Parathyroid adenoma (tissue), 2 donors: ENCODE results near the gene TAGLN.

ENCODE experiments used
- H2AFZ ChIP-seq: fragments of 300-600 bp; sonication (generic); one replicate; pipeline ENCODE4 v1.7.0; 2017; ENCODE audit warnings: antibody characterized with exemption, mild to moderate bottlenecking
- H3K27ac ChIP-seq: fragments of 300-600 bp; sonication (generic); one replicate; pipeline ENCODE4 v1.7.0; 2017
- H3K27me3 ChIP-seq: fragments of 300-600 bp; sonication (generic); one replicate; pipeline ENCODE4 v1.7.0; 2017; ENCODE audit warnings: low read length; ENCODE audit not compliant: control insufficient read depth, insufficient read depth
- H3K36me3 ChIP-seq: fragments of 300-600 bp; sonication (generic); one replicate; pipeline ENCODE4 v1.7.0; 2017; ENCODE audit warnings: low read length; ENCODE audit not compliant: control insufficient read depth, insufficient read depth
- H3K4me1 ChIP-seq: fragments of 300-600 bp; sonication (generic); one replicate; pipeline ENCODE4 v1.7.0; 2017; ENCODE audit warnings: control low read depth
- H3K4me2 ChIP-seq: fragments of 300-600 bp; sonication (generic); one replicate; pipeline ENCODE4 v1.7.0; 2017; ENCODE audit warnings: low read length
- H3K4me3 ChIP-seq: fragments of 300-600 bp; sonication (generic); one replicate; pipeline ENCODE4 v1.7.0; 2017; ENCODE audit warnings: low read depth, low read length
- H3K79me2 ChIP-seq: fragments of 300-600 bp; sonication (generic); one replicate; pipeline ENCODE4 v1.7.0; 2017; ENCODE audit warnings: control low read depth
- H3K9ac ChIP-seq: fragments of 300-600 bp; sonication (generic); one replicate; pipeline ENCODE4 v1.7.0; 2017; ENCODE audit warnings: mild to moderate bottlenecking
- H3K9me3 ChIP-seq: fragments of 300-600 bp; sonication (generic); one replicate; pipeline ENCODE4 v1.7.0; 2017; ENCODE audit warnings: low read length; ENCODE audit not compliant: control insufficient read depth
- TF ChIP-seq, protein P1 (sequence below): fragments of 300-600 bp; sonication (generic); IDR thresholded peaks from one replicate; pipeline ENCODE4 v1.7.0; 2017; ENCODE audit warnings: antibody characterized with exemption, mild to moderate bottlenecking
- donor health status: primary hyperparathyroidism.

The TAGLN gene

DNA sequence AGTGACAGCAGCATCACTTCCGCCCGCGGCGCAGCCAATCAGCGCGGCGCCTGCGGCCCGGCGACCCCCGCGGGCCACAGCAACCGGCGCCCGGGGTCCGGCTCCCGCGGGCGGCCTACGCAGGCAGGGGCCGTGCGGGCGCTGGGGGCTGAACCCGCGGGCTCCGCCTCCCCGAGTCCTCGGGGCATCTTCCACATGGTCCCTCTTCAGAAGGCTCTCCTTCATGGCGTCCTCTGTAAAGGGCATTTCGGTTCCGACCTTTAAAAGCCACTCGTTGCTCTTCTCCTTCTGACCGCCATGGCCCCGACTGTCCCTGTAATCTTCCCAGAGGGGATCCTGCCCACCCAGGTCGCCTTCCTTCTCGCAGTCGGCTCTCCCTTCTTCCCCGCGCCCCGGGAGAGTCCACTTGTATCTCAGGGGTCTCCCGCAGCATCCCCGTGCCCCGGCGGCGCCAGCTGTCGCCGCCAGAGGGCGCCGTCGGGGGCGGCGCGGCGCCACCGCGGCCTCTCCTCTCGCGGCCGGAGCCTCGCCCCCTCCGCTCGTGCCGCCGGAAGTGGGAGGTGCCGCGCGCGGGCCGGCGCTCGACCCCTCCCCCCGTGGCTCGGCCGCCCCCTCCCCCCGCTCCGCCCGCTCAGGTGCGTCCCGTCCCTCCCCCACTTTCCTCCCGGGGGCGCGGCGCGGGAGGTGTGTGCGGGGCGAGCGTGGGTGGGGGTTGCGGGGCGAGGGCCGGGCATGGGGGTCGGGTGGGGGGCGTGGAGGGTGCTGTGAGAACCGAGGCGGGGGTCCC, 33.1 kb downstream of the TAGLN start, which contains the start of gene RNF214:
TSS of gene RNF214 (plus strand) at position 580 of the 787 bp plus-strand sequence. CDS start 1,602 bp downstream, outside the sequence.
- H2AFZ ChIP-seq: peak within 1 kb of the TSS; percentile 95
- no peaks in the 10 kb centered on the region for H3K36me3 ChIP-seq
- H3K4me3 ChIP-seq: peak within 1 kb of the TSS; percentile 80
- H3K9me3 ChIP-seq: no peaks in the 10 kb centered on the region
- H3K27ac ChIP-seq: peak within 1 kb of the TSS; percentile 88
- H3K9ac ChIP-seq: peak within 1 kb of the TSS; percentile 21
- no peaks in the 10 kb centered on the region for H3K27me3 ChIP-seq
- peaks cover 3% of the 10 kb centered on the region for H3K79me2 ChIP-seq
- TF ChIP-seq, protein P1, sequence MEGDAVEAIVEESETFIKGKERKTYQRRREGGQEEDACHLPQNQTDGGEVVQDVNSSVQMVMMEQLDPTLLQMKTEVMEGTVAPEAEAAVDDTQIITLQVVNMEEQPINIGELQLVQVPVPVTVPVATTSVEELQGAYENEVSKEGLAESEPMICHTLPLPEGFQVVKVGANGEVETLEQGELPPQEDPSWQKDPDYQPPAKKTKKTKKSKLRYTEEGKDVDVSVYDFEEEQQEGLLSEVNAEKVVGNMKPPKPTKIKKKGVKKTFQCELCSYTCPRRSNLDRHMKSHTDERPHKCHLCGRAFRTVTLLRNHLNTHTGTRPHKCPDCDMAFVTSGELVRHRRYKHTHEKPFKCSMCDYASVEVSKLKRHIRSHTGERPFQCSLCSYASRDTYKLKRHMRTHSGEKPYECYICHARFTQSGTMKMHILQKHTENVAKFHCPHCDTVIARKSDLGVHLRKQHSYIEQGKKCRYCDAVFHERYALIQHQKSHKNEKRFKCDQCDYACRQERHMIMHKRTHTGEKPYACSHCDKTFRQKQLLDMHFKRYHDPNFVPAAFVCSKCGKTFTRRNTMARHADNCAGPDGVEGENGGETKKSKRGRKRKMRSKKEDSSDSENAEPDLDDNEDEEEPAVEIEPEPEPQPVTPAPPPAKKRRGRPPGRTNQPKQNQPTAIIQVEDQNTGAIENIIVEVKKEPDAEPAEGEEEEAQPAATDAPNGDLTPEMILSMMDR: peak; percentile 70
- H3K4me2 ChIP-seq: peak within 1 kb of the TSS; percentile 77
- H3K4me1 ChIP-seq: no peaks in the 10 kb centered on the region

- Histone ChIP-seq H3K4me3 (peak overlapping the region; percentile 62), H3K27ac (peak overlapping the region; percentile 75), H3K36me3 (no peaks in the 10 kb centered on the region), H3K9me3 (no peaks in the 10 kb centered on the region), H2AFZ (peak overlapping the region; percentile 74), H3K9ac (no peak overlapping the region), H3K79me2 (peaks cover 3% of the 10 kb centered on the region), H3K4me1 (no peaks in the 10 kb centered on the region), H3K4me2 (peak overlapping the region; percentile 77), H3K27me3 (no peaks in the 10 kb centered on the region)
- TF ChIP-seq, protein P1: no peak
Measured at GRCh38 chr11:117232911-117233409, 33.8 kb downstream of the TAGLN start.

GRCh38 chr11:117238221-117238620, 39.1 kb downstream of the TAGLN start:
- Histone ChIP-seq H3K4me1 (no peaks in the 10 kb centered on the region), H3K27ac (no peak overlapping the region), H3K9ac (no peak overlapping the region), H3K79me2 (no peaks in the 10 kb centered on the region), H2AFZ (no peak overlapping the region), H3K4me3 (no peak overlapping the region), H3K27me3 (no peaks in the 10 kb centered on the region), H3K9me3 (no peaks in the 10 kb centered on the region), H3K4me2 (no peak overlapping the region), H3K36me3 (no peaks in the 10 kb centered on the region)
- TF ChIP-seq, protein P1: no peak

GRCh38 chr11:117239295-117239694, 40.1 kb downstream of the TAGLN start:
- H3K79me2 ChIP-seq: no peaks in the 10 kb centered on the region
- H3K36me3 ChIP-seq: no peaks in the 10 kb centered on the region
- no peaks in the 10 kb centered on the region for H3K9me3 ChIP-seq
- no peak overlapping the region for H3K4me2 ChIP-seq
- no peak overlapping the region for H2AFZ ChIP-seq
- H3K27me3 ChIP-seq: no peaks in the 10 kb centered on the region
- no peak overlapping the region for H3K4me3 ChIP-seq
- TF ChIP-seq, protein P1: no peak
- H3K9ac ChIP-seq: no peak overlapping the region
- H3K27ac ChIP-seq: no peak overlapping the region
- no peaks in the 10 kb centered on the region for H3K4me1 ChIP-seq
